ENCODE data around the gene SEC62.
A peak's percentile ranks its signal among the peaks of the same experiment; 100 is the strongest.

The SEC62 gene, protein sequence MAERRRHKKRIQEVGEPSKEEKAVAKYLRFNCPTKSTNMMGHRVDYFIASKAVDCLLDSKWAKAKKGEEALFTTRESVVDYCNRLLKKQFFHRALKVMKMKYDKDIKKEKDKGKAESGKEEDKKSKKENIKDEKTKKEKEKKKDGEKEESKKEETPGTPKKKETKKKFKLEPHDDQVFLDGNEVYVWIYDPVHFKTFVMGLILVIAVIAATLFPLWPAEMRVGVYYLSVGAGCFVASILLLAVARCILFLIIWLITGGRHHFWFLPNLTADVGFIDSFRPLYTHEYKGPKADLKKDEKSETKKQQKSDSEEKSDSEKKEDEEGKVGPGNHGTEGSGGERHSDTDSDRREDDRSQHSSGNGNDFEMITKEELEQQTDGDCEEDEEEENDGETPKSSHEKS

DNA sequence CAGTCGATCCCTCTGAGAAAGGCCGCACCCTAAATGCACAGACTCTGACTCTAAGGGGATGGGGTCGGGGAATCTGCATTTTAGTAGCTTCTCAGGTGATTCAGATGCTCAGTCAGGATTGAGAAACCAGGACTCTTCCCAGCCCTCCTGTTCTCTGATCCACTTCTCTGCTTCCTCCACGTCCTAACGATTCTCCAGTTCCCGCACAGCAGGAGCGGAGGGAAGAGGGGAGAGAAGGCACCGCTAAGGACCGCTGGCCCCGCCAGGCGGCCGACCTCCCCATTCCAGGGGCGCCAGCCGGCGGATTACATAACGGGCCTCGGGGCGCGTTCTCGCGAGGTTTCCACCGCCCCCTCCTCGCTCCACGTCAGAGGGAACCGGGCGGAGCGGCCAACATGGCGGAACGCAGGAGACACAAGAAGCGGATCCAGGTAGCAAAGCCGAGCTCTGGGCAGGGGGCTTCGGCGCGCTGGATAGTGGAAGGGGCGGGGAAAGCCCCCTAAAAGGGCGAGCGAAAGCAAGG, at the start of gene SEC62:
Gene SEC62 (plus strand): TSS at position 380 of the 523 bp plus-strand sequence. CDS start 16 bp downstream, at position 396.
- peak; percentile 94 to 96 for DNase-seq

DNA sequence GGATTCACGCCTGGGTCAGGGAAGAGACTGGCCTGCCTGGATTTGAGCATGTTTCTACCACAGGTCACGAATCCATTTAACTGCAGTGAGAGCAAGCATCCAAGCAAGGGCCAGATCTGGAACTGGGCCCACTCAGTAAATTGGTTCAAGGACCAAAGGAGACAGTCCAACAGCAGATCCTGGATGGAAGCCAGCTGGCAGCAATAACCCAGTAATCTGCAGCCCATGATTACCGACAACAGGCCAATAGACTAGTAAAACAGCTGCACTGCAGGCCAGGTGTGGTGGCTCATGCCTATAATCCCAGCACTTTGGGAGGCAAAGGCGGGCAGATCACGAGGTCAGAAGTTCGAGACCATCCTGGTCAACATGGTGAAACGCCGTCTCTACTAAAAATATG, 43.4 kb upstream of the SEC62 start:
- DNase-seq, result no peak

DNA sequence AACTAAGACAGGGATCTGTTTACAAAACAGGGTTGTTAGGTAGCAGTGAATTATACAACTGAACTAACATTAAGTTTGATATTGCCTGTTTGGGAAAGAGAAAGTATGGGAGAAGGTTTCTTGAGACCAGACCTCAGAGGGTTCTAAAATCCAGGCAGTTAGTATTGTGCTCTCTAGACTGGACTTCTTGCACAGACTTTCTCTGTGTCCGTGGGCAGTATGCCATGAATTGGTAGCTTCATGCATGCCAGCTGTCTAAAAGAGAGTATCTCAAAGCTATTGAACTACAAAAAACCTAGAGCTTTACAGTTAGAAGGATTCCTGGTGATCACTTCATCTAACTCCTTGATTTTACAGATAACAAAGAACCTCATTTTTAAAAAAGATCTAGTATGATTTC, 42.8 kb upstream of the SEC62 start:
- DNase-seq, result no peak

DNA sequence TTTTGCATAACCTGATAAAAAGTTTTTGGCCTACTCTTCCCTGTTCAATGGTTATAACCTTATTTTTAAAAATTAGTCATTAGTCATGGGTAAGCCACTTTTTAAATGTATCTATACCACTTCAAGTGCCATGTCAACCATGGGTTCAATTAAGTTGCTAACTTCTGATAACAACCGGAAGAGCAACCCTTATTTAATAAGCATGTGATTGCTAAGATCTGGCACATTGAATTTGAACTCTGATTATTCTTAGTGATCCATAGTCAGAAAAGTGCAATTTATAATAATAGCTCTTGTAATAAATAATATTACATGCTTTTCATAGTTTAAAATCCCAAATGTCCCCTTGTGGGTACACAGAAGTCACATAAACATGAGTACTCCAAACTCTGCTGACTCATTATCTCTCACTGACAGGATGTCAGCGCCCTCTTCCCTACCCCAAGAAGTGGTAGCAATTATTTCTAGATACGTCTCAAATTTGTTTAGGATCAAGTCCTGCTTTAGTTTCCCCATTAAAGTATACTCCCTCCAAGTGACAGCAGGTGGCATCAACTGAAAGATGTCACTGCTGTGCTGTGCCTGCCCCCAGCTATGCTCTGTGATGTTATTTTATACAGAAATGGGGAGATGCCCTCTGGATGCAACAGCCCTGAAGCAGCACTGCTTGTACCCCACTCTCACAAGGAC, 36.6 kb upstream of the SEC62 start:
- no peak for DNase-seq

- no peak for DNase-seq
Measured at GRCh38 chr3:169930843-169931242, 35.8 kb upstream of the SEC62 start.

- no peak for DNase-seq
Measured at GRCh38 chr3:169931747-169932520, 34.7 kb upstream of the SEC62 start.

DNA sequence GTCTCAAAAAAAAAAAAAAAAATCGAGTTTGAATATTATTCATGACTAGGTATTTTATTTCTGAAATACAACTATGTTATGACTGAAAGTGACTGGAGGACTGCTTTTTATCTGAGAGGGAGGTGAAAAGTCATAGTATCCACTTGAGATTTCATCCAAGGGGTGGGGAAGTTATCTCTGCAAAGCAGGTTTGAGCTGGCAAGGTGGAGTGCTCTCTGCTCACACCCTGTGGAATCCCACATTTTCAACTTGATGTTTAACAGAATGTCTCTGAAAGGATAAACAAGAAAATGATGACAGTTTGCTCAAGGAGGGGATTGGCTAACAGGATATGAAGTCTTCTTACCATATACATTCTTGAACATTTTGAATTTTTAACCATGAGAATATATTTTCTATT, 27.3 kb upstream of the SEC62 start:
- DNase-seq, result no peak

DNA sequence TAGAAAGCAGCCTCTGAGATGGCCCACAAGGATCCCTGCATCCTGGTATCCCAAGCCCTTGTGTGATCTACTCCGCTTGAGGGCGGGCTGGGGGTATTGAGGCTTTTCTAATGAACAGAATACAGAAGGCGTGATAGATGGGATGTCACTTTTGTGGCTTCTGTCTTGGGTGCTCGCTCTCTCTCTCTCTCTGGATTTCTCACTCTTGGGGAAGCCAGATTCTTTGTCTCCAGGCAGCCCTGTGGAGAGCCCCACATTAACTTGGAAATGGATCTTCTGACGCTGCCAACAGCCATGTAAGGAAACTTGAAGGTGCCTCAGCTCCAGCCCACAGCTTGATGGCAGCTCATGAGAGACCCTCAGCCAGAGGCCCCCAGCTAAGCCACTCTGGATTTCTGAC, 26.9 kb upstream of the SEC62 start:
- DNase-seq, result no peak

GRCh38 chr3:169940470-169941181, 26.0 kb upstream of the SEC62 start:
- DNase-seq, result no peak

- DNase-seq, result peak; percentile 34 to 47
Measured at GRCh38 chr3:169945313-169945712, 21.3 kb upstream of the SEC62 start.

GRCh38 chr3:169946336-169946735, 20.3 kb upstream of the SEC62 start:
- DNase-seq, result no peak

DNA sequence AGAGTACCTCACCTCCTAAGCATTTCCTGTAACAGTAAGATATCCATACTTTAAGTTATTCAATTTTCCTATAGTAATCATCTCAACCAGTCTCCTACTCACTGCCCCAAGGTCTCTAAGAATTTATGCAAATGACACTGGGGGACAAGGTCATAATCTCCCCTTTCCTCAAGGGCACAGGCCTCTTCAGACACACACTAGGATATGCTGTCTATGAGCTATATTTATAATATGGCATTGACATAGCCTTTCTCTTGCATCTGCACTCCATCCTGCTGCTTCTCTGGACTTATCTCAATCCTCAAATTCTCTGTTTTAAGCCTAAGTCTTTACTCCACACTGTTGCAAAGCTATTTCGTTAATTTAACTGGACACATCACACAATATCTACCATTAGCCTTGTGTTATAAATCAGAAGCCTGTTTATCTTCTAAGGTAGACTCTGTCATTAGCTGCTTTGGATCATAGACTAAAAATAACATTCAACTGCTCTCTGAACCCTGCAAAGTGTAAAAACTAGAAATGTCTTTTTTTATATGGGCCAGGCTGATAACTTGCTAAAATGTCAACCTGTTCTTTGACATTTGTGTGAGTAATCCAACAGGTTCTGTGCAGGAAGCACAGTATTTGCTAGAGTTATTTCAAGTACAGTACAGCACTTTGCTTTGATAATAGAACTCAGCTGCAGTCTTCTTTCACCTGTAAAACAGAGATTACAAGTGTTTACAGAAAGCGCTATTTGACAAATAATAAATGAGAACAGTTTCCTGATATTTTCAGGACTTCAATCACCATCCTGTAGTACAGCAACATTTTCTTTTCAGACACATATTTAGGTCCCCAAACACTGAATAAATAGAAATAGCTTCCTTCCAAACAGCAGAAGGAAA, 17.8 kb upstream of the SEC62 start:
- DNase-seq, result no peak

DNA sequence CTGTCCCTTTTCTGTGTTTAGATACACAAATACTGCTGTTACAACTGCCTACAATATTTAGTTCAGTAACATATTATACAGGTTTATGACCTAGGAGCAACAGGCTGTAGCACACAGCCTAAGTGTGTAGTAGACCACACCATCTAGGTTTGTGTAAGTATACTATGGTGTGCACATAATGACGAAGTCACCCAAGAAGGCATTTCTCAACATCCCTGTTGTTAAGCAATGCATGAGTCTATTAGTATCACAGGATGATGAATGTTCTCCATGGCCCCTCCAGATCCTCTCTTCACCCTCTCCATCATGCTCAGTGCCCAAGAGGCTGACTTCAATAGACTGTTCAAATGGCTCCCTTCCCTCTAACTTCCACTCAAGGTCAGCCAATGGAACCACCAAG, 14.6 kb upstream of the SEC62 start:
- DNase-seq, result no peak

DNA sequence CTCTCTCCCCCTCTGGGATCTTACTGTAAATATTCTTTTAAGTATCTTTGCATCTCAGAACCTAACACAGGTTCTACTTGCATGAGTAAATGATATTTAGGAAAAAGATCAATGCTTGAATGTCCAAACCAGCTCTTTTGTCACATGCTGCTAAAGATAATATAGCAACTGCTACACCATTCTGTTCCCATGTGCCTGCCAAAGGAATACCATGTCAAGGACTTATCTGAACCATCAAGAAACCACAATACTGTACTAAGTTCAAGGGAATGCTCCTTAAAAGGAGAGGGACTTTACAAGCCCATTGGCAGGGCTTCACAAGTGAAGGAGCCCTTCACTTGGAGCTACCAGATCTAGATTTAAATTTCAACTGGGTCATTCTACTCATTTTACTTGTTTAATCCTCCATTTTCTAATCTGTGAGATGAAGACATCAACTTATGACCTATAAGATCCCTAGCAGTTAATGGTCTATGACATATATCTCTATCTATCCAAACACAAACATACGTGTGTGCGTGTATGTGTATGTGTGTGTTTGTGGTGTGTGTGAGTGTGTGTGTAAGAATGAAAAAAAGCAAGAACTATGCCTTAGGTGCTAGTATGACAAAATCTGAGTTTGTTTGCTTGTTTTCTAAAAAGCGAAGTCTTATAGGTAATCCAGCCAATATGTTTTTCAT, 13.0 kb upstream of the SEC62 start:
- DNase-seq, result no peak

DNA sequence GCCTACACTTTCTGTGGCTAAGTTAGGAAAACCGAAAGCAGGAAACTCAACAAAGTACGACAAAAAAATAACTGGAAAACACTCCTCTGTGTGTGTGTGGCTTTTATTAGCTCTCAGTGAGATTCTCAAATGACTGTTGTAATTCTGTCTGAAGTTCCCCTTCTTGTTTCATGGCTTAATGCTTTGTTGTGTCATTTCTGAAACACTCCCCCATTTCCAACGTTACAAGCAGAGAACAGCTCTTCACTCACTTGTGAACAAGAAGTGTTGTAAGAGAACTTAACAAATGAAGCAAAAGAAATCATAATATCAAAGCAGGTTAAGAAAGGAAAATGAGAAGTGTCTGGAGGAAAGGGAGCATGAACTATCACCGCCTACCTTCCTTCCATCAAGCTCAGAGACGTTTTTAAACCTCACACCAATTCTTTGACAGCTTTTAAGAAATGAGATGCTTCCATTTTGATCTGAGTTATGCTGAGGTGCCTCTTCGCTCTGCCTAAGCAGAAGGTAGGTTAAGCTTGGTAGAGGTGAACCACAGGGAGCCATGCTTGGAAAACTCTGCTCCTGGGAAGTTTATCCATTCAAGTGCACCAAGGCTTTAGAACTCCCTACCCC, 12.4 kb upstream of the SEC62 start:
- DNase-seq, result no peak

GRCh38 chr3:169955406-169955805, 11.2 kb upstream of the SEC62 start:
- no peak for DNase-seq

DNA sequence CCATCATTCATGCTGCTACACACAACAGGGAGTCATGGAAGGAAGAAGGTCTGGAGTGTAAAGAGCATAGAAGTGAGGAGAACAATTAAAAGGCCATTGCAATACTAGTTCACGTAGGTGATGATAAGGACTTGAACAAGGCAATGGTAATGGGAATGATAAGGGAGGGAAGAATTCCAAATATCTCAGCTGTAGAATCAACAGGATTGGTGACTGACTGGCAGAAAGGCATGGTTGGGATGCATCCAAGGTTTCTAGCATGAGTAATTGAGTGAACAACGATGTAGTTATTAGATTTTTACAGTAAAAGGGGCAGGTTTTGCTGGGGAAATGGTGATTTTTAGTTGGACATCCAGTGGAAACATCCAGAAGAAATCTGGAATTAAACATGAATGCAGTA, 2.4 kb upstream of the SEC62 start:
- DNase-seq, result no peak

GRCh38 chr3:169965562-169966427, 812 bp upstream of the SEC62 start:
- peak in 1 of 2 experiments; percentile 8 for DNase-seq

All from activated CD4-positive, alpha-beta T cell treated with anti-CD3 and anti-CD28 coated beads, Interleukin-2, amount 50 U/mL, for 48 hours (primary cell).